ENCODE results near the gene ENO1. TPM values are rescaled to one million over a fixed set of nuclear protein-coding genes. Genes with fewer than 3 reads are reported as not detected.

ENO1 gene
- 492 TPM for polyA plus RNA-seq (2013, experiment 1 of 2)
- 487 TPM for polyA plus RNA-seq (2013, experiment 2 of 2)

DNA sequence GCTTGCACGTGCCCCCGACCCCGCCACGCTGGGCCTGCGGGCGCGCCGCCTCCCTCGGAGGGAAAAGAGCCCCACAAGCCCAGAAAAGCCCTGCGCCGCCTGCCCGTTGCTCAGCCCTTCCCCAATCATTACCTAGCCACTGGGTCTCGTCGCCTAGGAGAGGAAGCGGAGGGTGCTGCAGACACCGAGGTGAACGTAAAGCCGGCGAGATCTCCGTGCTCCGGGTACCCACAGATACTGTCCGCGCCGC, at the start of gene ENO1:
Gene ENO1, minus strand, starts transcription at position 239 of the 250 bp plus-strand sequence. CDS start 3,778 bp downstream, outside the sequence.
- WGBS, 2 donors (ENCODE audit: extremely low coverage in 2 of 2, insufficient read length in 2 of 2, insufficient replicate concordance in 1 of 2) = no CpG with 5 or more reads among the region's 24 CpGs

DNA sequence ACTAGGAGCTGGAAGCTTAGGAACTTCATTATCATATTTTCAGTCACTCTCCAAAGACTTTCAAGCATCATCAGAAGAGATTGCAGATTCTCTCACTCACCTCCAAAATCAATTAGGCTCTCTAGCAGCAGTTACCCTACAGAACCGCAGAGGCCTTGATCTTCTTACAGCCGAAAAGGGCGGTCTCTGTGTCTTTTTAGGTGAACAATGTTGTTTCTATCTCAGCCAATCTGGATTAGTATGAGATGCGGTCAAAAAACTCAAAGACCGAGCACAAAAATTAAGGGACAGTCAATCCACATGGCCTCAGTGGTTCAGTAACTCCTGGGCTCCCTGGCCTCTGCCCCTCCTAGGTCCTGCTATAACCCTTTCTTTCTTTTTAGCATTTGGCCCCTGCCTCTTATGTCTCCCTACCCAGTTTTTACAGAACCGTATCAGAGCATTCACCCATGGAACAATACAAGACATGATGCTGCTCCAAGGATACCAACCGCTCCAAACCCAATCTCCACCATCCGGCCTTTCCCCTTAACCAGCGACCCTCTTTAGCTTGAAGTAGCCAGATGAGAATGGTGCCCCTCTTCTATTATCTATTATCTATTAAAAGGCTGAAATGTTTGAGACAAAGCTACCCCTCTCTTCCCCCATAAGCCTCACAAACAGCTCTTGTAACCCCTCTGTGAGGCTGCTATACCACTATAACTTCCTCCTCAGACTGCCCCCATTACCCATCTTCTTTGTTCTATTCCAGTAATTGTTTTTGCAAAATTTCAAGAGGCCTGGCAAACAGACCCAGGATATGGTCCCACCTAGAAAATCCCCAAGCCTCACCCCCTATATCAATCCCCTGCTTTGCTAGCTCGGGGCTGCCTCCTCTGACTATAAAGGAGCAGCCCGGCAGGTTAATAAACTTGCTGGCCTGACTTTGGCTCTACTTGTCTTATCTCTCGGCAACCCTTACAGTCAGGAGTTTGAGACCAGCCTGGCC, 48.5 kb upstream of the ENO1 start:
- no CpG with 5 or more reads among the region's 12 CpGs for WGBS, 2 donors (ENCODE audit: extremely low coverage in 2 of 2, insufficient read length in 2 of 2, insufficient replicate concordance in 1 of 2)
- Histone ChIP-seq H3K4ac (ENCODE audit: low read length) (no peak overlapping the region), H2AK5ac (ENCODE audit: low read depth, low read length) (no peak overlapping the region), H2BK120ac (ENCODE audit: low read depth, low read length) (no peak overlapping the region), H3K18ac (ENCODE audit: low read length) (no peak overlapping the region), H3K4me2 (ENCODE audit: insufficient read depth, low read length, poor library complexity, severe bottlenecking) (no peak overlapping the region), H4K91ac (ENCODE audit: low read depth, low read length, poor library complexity) (no peak overlapping the region), H3K4me1 (ENCODE audit: control insufficient read depth in 2 of 2, insufficient read depth in 1 of 2, low read depth in 1 of 2, low read length in 2 of 2) (no peaks in the 10 kb centered on the region), H3K27ac (replicated peaks; ENCODE audit: low read length) (no peak overlapping the region), H2BK15ac (ENCODE audit: low read length) (no peak overlapping the region), H3K14ac (ENCODE audit: low read length) (no peak overlapping the region), H2BK5ac (ENCODE audit: low read length) (no peak overlapping the region), H3K27me3 (ENCODE audit: control insufficient read depth in 3 of 3, insufficient read depth in 3 of 3, low read depth in 1 of 3, low read length in 3 of 3) (peaks cover 0 to 26% (median 0%) of the 10 kb centered on the region in 3 experiments), H2AFZ (ENCODE audit: low read length) (no peak overlapping the region), H3K9ac (ENCODE audit: low read depth, low read length, poor library complexity) (no peak overlapping the region), H3K79me1 (ENCODE audit: low read depth, low read length) (no peaks in the 10 kb centered on the region), H3K4me3 (ENCODE audit: low read length in 2 of 2) (no peak overlapping the region), H3K9me3 (replicated peaks in 1 of 2; ENCODE audit: control insufficient read depth in 2 of 2, insufficient read depth in 1 of 2, low read depth in 1 of 2, low read length in 2 of 2) (no peaks in the 10 kb centered on the region), H2BK12ac (ENCODE audit: low read length) (no peak overlapping the region), H4K8ac (ENCODE audit: low read depth, low read length) (no peak overlapping the region), H3K23ac (ENCODE audit: low read depth, low read length, poor library complexity) (no peak overlapping the region), H3K36me3 (replicated peaks in 1 of 2; ENCODE audit: control insufficient read depth in 2 of 2, insufficient read depth in 2 of 2, low read length in 2 of 2) (no peaks in the 10 kb centered on the region)
- no peak for DNase-seq (ENCODE audit: low spot score)

More for the DNA sequence above, at the start of gene ENO1:
- Histone ChIP-seq H3K27ac (replicated peaks; ENCODE audit: low read length) (peak within 1 kb of the TSS; percentile 69), H3K23ac (ENCODE audit: low read depth, low read length, poor library complexity) (peak within 1 kb of the TSS; percentile 100), H3K9me3 (replicated peaks in 1 of 2; ENCODE audit: control insufficient read depth in 2 of 2, insufficient read depth in 1 of 2, low read depth in 1 of 2, low read length in 2 of 2) (no peaks in the 10 kb centered on the region), H3K4me3 (ENCODE audit: low read length in 2 of 2) (peak within 1 kb of the TSS; percentile 85 to 96), H2AK5ac (ENCODE audit: low read depth, low read length) (peak within 1 kb of the TSS; percentile 86), H3K4me1 (ENCODE audit: control insufficient read depth in 2 of 2, insufficient read depth in 1 of 2, low read depth in 1 of 2, low read length in 2 of 2) (peaks cover 6 to 30% of the 10 kb centered on the region in 2 donors), H3K14ac (ENCODE audit: low read length) (peak within 1 kb of the TSS; percentile 1), H2BK5ac (ENCODE audit: low read length) (peak within 1 kb of the TSS; percentile 56), H4K8ac (ENCODE audit: low read depth, low read length) (peak within 1 kb of the TSS; percentile 87), H3K4me2 (ENCODE audit: insufficient read depth, low read length, poor library complexity, severe bottlenecking) (peak within 1 kb of the TSS; percentile 74), H3K18ac (ENCODE audit: low read length) (peak within 1 kb of the TSS; percentile 99), H3K9ac (ENCODE audit: low read depth, low read length, poor library complexity) (peak within 1 kb of the TSS; percentile 97), H3K4ac (ENCODE audit: low read length) (peak within 1 kb of the TSS; percentile 70), H2BK12ac (ENCODE audit: low read length) (no peak within 1 kb of the TSS), H3K36me3 (replicated peaks in 1 of 2; ENCODE audit: control insufficient read depth in 2 of 2, insufficient read depth in 2 of 2, low read length in 2 of 2) (peaks cover 12 to 40% of the 10 kb centered on the region in 2 donors), H2AFZ (ENCODE audit: low read length) (peak within 1 kb of the TSS; percentile 99), H3K79me1 (ENCODE audit: low read depth, low read length) (peaks cover 7% of the 10 kb centered on the region), H4K91ac (ENCODE audit: low read depth, low read length, poor library complexity) (peak within 1 kb of the TSS; percentile 39), H3K27me3 (ENCODE audit: control insufficient read depth in 3 of 3, insufficient read depth in 3 of 3, low read depth in 1 of 3, low read length in 3 of 3) (no peaks in the 10 kb centered on the region), H2BK15ac (ENCODE audit: low read length) (peak within 1 kb of the TSS; percentile 45), H2BK120ac (ENCODE audit: low read depth, low read length) (peak within 1 kb of the TSS; percentile 63)
- DNase-seq (ENCODE audit: low spot score) = no peak

DNA sequence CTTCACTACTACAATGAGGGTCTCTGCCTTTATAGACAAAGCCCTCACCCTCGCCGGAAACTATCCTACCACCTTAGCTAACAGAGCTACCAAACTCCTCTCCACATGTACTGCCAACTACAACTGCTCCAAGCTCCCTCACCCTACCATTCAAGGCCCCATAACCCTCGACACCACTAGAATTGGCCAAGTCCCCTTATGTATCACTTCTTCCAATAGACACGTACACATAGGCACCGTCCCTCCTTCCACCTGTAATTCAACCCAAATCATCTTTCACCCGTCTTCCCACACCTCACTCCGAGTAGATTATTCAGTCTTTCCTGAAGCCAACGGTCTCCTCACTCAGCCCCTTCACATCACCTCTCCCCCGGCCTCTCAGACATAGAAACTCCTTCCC, 47.5 kb upstream of the ENO1 start:
- no peak overlapping the region for H2AFZ ChIP-seq (ENCODE audit: low read length)
- H3K14ac ChIP-seq (ENCODE audit: low read length) = no peak overlapping the region
- H3K4me1 ChIP-seq (ENCODE audit: control insufficient read depth in 2 of 2, insufficient read depth in 1 of 2, low read depth in 1 of 2, low read length in 2 of 2) = no peaks in the 10 kb centered on the region
- H4K8ac ChIP-seq (ENCODE audit: low read depth, low read length) = no peak overlapping the region
- no peak overlapping the region for H2BK15ac ChIP-seq (ENCODE audit: low read length)
- no peak overlapping the region for H3K9ac ChIP-seq (ENCODE audit: low read depth, low read length, poor library complexity)
- no peaks in the 10 kb centered on the region for H3K79me1 ChIP-seq (ENCODE audit: low read depth, low read length)
- H4K91ac ChIP-seq (ENCODE audit: low read depth, low read length, poor library complexity) = no peak overlapping the region
- no peaks in the 10 kb centered on the region for H3K36me3 ChIP-seq (replicated peaks in 1 of 2; ENCODE audit: control insufficient read depth in 2 of 2, insufficient read depth in 2 of 2, low read length in 2 of 2)
- H3K9me3 ChIP-seq (replicated peaks in 1 of 2; ENCODE audit: control insufficient read depth in 2 of 2, insufficient read depth in 1 of 2, low read depth in 1 of 2, low read length in 2 of 2) = no peaks in the 10 kb centered on the region
- H2BK120ac ChIP-seq (ENCODE audit: low read depth, low read length) = no peak overlapping the region
- peaks cover 0 to 37% (median 0%) of the 10 kb centered on the region in 3 experiments for H3K27me3 ChIP-seq (ENCODE audit: control insufficient read depth in 3 of 3, insufficient read depth in 3 of 3, low read depth in 1 of 3, low read length in 3 of 3)
- WGBS, 2 donors (ENCODE audit: extremely low coverage in 2 of 2, insufficient read length in 2 of 2, insufficient replicate concordance in 1 of 2) = 100% methylated on average over 3 of the region's 9 CpGs; no CpG with 5 or more reads in 1 of the 2 donors
- H3K4me2 ChIP-seq (ENCODE audit: insufficient read depth, low read length, poor library complexity, severe bottlenecking) = no peak overlapping the region
- no peak overlapping the region for H2BK5ac ChIP-seq (ENCODE audit: low read length)
- H3K4me3 ChIP-seq (ENCODE audit: low read length in 2 of 2) = no peak overlapping the region
- no peak overlapping the region for H3K23ac ChIP-seq (ENCODE audit: low read depth, low read length, poor library complexity)
- no peak overlapping the region for H2BK12ac ChIP-seq (ENCODE audit: low read length)
- H3K4ac ChIP-seq (ENCODE audit: low read length) = no peak overlapping the region
- no peak overlapping the region for H3K27ac ChIP-seq (replicated peaks; ENCODE audit: low read length)
- H3K18ac ChIP-seq (ENCODE audit: low read length) = no peak overlapping the region
- no peak overlapping the region for H2AK5ac ChIP-seq (ENCODE audit: low read depth, low read length)
- no peak for DNase-seq (ENCODE audit: low spot score)

DNA sequence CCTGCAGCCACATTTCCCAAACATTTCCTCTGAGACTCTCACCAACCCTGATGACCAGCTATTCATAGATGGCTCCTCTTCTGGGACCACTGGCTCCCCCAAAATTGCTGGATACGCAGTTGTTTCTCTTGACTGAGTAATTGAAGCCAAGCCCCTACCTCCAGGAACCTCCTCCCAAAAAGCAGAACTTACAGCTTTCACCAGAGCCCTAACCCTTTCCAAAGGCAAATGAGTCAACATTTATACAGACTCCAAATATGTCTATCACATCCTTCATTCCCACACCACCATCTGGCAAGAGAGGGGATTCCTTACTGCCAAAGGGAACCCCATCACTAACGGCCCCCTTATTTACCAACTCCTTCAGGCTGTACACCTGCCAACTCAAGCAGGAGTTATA, 46.9 kb upstream of the ENO1 start:
- H3K79me1 ChIP-seq (ENCODE audit: low read depth, low read length) = no peaks in the 10 kb centered on the region
- peaks cover 0 to 37% (median 0%) of the 10 kb centered on the region in 3 experiments for H3K27me3 ChIP-seq (ENCODE audit: control insufficient read depth in 3 of 3, insufficient read depth in 3 of 3, low read depth in 1 of 3, low read length in 3 of 3)
- H3K18ac ChIP-seq (ENCODE audit: low read length) = no peak overlapping the region
- no peak overlapping the region for H3K4me2 ChIP-seq (ENCODE audit: insufficient read depth, low read length, poor library complexity, severe bottlenecking)
- no peaks in the 10 kb centered on the region for H3K9me3 ChIP-seq (replicated peaks in 1 of 2; ENCODE audit: control insufficient read depth in 2 of 2, insufficient read depth in 1 of 2, low read depth in 1 of 2, low read length in 2 of 2)
- no peak overlapping the region for H4K91ac ChIP-seq (ENCODE audit: low read depth, low read length, poor library complexity)
- H3K36me3 ChIP-seq (replicated peaks in 1 of 2; ENCODE audit: control insufficient read depth in 2 of 2, insufficient read depth in 2 of 2, low read length in 2 of 2) = no peaks in the 10 kb centered on the region
- H4K8ac ChIP-seq (ENCODE audit: low read depth, low read length) = no peak overlapping the region
- no peak overlapping the region for H3K23ac ChIP-seq (ENCODE audit: low read depth, low read length, poor library complexity)
- H3K4me1 ChIP-seq (ENCODE audit: control insufficient read depth in 2 of 2, insufficient read depth in 1 of 2, low read depth in 1 of 2, low read length in 2 of 2) = no peaks in the 10 kb centered on the region
- no peak overlapping the region for H3K27ac ChIP-seq (replicated peaks; ENCODE audit: low read length)
- no peak overlapping the region for H2BK15ac ChIP-seq (ENCODE audit: low read length)
- no peak overlapping the region for H3K14ac ChIP-seq (ENCODE audit: low read length)
- no peak overlapping the region for H3K4ac ChIP-seq (ENCODE audit: low read length)
- H2BK12ac ChIP-seq (ENCODE audit: low read length) = no peak overlapping the region
- H2BK120ac ChIP-seq (ENCODE audit: low read depth, low read length) = no peak overlapping the region
- no CpG with 5 or more reads among the region's 2 CpGs for WGBS, 2 donors (ENCODE audit: extremely low coverage in 2 of 2, insufficient read length in 2 of 2, insufficient replicate concordance in 1 of 2)
- H3K9ac ChIP-seq (ENCODE audit: low read depth, low read length, poor library complexity) = no peak overlapping the region
- no peak for DNase-seq (ENCODE audit: low spot score)
- no peak overlapping the region for H3K4me3 ChIP-seq (ENCODE audit: low read length in 2 of 2)
- H2AK5ac ChIP-seq (ENCODE audit: low read depth, low read length) = no peak overlapping the region
- no peak overlapping the region for H2BK5ac ChIP-seq (ENCODE audit: low read length)
- no peak overlapping the region for H2AFZ ChIP-seq (ENCODE audit: low read length)
